ENCODE measurements around the gene WHRN. TPM values are rescaled to one million over a fixed set of nuclear protein-coding genes. Genes with fewer than 3 reads are reported as not detected.

The WHRN gene
- total RNA-seq, 1 experiment from 2014 or later: 1.4 TPM

- ChIA-PET CTCF (interaction anchor here (0.6 kb wide), 1 partner anchor 190 kb away, joined by 5 read pairs; no protein-coding TSS in a partner anchor), POLR2A (no interaction called here)
- TF ChIP-seq CTCF (IDR thresholded peaks at IDR 0.05; ENCODE audit: insufficient read depth in 1 of 2, low read depth in 1 of 2, low read length in 1 of 2, severe bottlenecking in 1 of 2, unreplicated experiment in 1 of 2): no peak
- Histone ChIP-seq H3K4me1 (no peaks in the 10 kb centered on the region), H3K36me3 (ENCODE audit: control insufficient read depth, insufficient read depth, low read length) (no peaks in the 10 kb centered on the region), H3K27me3 (replicated peaks; ENCODE audit: control insufficient read depth, insufficient read depth, low read length) (no peaks in the 10 kb centered on the region), H3K4me3 (ENCODE audit: low read depth, low read length) (no peak overlapping the region), H3K9me3 (no peaks in the 10 kb centered on the region)
- no peak for DNase-seq
- intact Hi-C loops (cut with micrococcal nuclease; ENCODE audit: unreplicated experiment): no loop called here
- Mint-ChIP-seq H3K36me3 (ENCODE audit: insufficient read depth, unreplicated experiment) (no peaks in the 10 kb centered on the region), H3K4me3 (ENCODE audit: unreplicated experiment) (no peak overlapping the region), H3K4me1 (ENCODE audit: low read depth, unreplicated experiment) (no peaks in the 10 kb centered on the region), H3K27ac (ENCODE audit: unreplicated experiment) (no peak overlapping the region), H3K9me3 (ENCODE audit: unreplicated experiment) (no peaks in the 10 kb centered on the region), H3K27me3 (ENCODE audit: insufficient read depth, unreplicated experiment) (peaks cover 13% of the 10 kb centered on the region)
- no TSS peak for BruUV-seq (replicated peaks)
These were observed 13.8 kb downstream of the WHRN start for GRCh38 chr9:114491430-114492003.

- no peak overlapping the region for H3K27ac Mint-ChIP-seq (ENCODE audit: unreplicated experiment)
- H3K4me1 Mint-ChIP-seq (ENCODE audit: low read depth, unreplicated experiment): no peaks in the 10 kb centered on the region
- Histone ChIP-seq H3K9me3 (no peaks in the 10 kb centered on the region), H3K36me3 (ENCODE audit: control insufficient read depth, insufficient read depth, low read length) (no peaks in the 10 kb centered on the region), H3K4me1 (no peaks in the 10 kb centered on the region), H3K27me3 (replicated peaks; ENCODE audit: control insufficient read depth, insufficient read depth, low read length) (no peaks in the 10 kb centered on the region), H3K4me3 (ENCODE audit: low read depth, low read length) (no peak overlapping the region)
- intact Hi-C loops (cut with micrococcal nuclease; ENCODE audit: unreplicated experiment): no loop called here
- H3K27me3 Mint-ChIP-seq (ENCODE audit: insufficient read depth, unreplicated experiment): peaks cover 6% of the 10 kb centered on the region
- CTCF ChIA-PET: no interaction called here
- no peak for TF ChIP-seq CTCF (IDR thresholded peaks at IDR 0.05; ENCODE audit: insufficient read depth in 1 of 2, low read depth in 1 of 2, low read length in 1 of 2, severe bottlenecking in 1 of 2, unreplicated experiment in 1 of 2)
- no TSS peak for BruUV-seq (replicated peaks)
- H3K36me3 Mint-ChIP-seq (ENCODE audit: insufficient read depth, unreplicated experiment): no peaks in the 10 kb centered on the region
- H3K4me3 Mint-ChIP-seq (ENCODE audit: unreplicated experiment): no peak overlapping the region
- DNase-seq: no peak
- H3K9me3 Mint-ChIP-seq (ENCODE audit: unreplicated experiment): no peaks in the 10 kb centered on the region
- POLR2A ChIA-PET: no interaction called here
These were observed 15.3 kb downstream of the WHRN start for GRCh38 chr9:114489928-114490327.

- Mint-ChIP-seq H3K4me3 (ENCODE audit: unreplicated experiment) (no peak overlapping the region), H3K36me3 (ENCODE audit: insufficient read depth, unreplicated experiment) (no peaks in the 10 kb centered on the region), H3K27me3 (ENCODE audit: insufficient read depth, unreplicated experiment) (peaks cover 2% of the 10 kb centered on the region), H3K4me1 (ENCODE audit: low read depth, unreplicated experiment) (no peaks in the 10 kb centered on the region), H3K9me3 (ENCODE audit: unreplicated experiment) (no peaks in the 10 kb centered on the region), H3K27ac (ENCODE audit: unreplicated experiment) (no peak overlapping the region)
- H3K4me3 ChIP-seq (ENCODE audit: low read depth, low read length): no peak overlapping the region
- H3K9me3 ChIP-seq: no peaks in the 10 kb centered on the region
- no peak for TF ChIP-seq CTCF (IDR thresholded peaks at IDR 0.05; ENCODE audit: insufficient read depth in 1 of 2, low read depth in 1 of 2, low read length in 1 of 2, severe bottlenecking in 1 of 2, unreplicated experiment in 1 of 2)
- no TSS peak for BruUV-seq (replicated peaks)
- ChIA-PET POLR2A (no interaction called here), CTCF (interaction anchor here (1.8 kb wide), 1 partner anchor 165 kb away, joined by 7 read pairs; no protein-coding TSS in a partner anchor)
- no peak for DNase-seq
- no peaks in the 10 kb centered on the region for H3K4me1 ChIP-seq
- no peaks in the 10 kb centered on the region for H3K27me3 ChIP-seq (replicated peaks; ENCODE audit: control insufficient read depth, insufficient read depth, low read length)
- intact Hi-C loops (cut with micrococcal nuclease; ENCODE audit: unreplicated experiment): no loop called here
- H3K36me3 ChIP-seq (ENCODE audit: control insufficient read depth, insufficient read depth, low read length): no peaks in the 10 kb centered on the region
These were observed 16.7 kb downstream of the WHRN start for GRCh38 chr9:114488398-114489129.
